ENCODE data around the gene EPHA6. TPM values are rescaled to one million over a fixed set of nuclear protein-coding genes. Genes with fewer than 3 reads are reported as not detected.

The EPHA6 gene
- total RNA-seq, 4 donors from 2014 or later = 0.60 to 3.8 (median 3.0) TPM

DNA sequence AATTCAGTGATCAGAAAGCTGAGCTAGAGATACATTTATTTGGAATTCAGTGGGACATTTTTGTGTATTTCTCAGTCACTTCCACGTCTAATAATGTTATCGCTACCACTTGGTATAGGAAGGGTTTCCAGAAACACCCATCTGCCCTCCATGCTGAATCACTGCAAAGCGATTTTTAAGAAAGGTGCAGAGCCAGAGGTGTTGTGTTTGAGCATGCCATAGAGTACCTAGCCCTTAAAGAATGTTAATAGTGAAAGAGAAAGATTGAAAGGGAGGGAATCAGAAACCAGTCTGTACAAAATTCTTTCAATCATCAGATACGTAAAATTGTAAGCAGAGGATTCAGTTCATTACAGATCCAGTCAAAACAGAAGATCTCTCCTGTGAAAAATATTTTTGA lies 870.1 kb downstream of the EPHA6 start:
- Histone ChIP-seq H3K27me3 (no peaks in the 10 kb centered on the region), H3K27ac (no peak overlapping the region), H3K9me3 (no peaks in the 10 kb centered on the region), H3K4me1 (no peaks in the 10 kb centered on the region), H3K4me3 (no peak overlapping the region), H3K36me3 (no peaks in the 10 kb centered on the region)
- 73 to 87% methylated on average over 4 of the region's 4 CpGs for WGBS, 2 donors (ENCODE audit: low coverage in 1 of 2)
- in situ Hi-C loops (cut with MboI; ENCODE audit: low pct_ligation_motif_present in 1 of 4, low pct_unique_long_range_greater_than_20kb in 1 of 4, low sequenced_read_pairs in 3 of 4) = loop anchor here in 1 of 4 donors (25.0 kb wide), 1 partner anchor 822 kb away; no protein-coding TSS in a partner anchor
- intact Hi-C loops (cut with DNase I; ENCODE audit: low total_unique reads) = no loop called here
- TF ChIP-seq POLR2AphosphoS5 (IDR thresholded peaks at IDR 0.05) (no peak), POLR2A (IDR thresholded peaks at IDR 0.05) (no peak), EP300 (IDR thresholded peaks at IDR 0.05; ENCODE audit: low read depth) (no peak)
- TF ChIP-seq, protein P1, sequence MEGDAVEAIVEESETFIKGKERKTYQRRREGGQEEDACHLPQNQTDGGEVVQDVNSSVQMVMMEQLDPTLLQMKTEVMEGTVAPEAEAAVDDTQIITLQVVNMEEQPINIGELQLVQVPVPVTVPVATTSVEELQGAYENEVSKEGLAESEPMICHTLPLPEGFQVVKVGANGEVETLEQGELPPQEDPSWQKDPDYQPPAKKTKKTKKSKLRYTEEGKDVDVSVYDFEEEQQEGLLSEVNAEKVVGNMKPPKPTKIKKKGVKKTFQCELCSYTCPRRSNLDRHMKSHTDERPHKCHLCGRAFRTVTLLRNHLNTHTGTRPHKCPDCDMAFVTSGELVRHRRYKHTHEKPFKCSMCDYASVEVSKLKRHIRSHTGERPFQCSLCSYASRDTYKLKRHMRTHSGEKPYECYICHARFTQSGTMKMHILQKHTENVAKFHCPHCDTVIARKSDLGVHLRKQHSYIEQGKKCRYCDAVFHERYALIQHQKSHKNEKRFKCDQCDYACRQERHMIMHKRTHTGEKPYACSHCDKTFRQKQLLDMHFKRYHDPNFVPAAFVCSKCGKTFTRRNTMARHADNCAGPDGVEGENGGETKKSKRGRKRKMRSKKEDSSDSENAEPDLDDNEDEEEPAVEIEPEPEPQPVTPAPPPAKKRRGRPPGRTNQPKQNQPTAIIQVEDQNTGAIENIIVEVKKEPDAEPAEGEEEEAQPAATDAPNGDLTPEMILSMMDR (IDR thresholded peaks at IDR 0.05) = no peak
- no peak for DNase-seq

DNA sequence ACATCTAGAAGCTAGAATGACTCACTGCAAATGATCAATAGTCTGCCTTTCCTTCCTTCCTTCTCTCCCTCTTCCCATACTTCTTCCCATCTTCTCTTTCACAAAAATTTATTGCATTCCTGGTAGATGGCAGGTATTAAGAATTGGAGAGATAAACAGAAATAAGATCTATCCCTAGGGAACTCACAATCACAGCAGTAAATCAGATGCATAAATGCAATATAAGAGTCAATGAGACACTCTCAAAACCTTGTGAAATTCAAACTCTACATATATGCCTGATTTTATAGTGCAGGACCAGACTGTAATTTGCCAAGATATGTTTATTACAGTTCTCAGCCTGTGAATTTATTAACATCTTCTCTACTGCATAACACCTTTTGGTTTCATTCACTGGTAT lies 871.9 kb downstream of the EPHA6 start:
- intact Hi-C loops (cut with DNase I; ENCODE audit: low total_unique reads) (no loop called here), in situ Hi-C loops (cut with MboI; ENCODE audit: low pct_ligation_motif_present in 1 of 4, low pct_unique_long_range_greater_than_20kb in 1 of 4, low sequenced_read_pairs in 3 of 4) (loop anchor here in 1 of 4 donors (25.0 kb wide), 1 partner anchor 824 kb away; no protein-coding TSS in a partner anchor)
- no peaks in the 10 kb centered on the region for H3K27me3 ChIP-seq
- no peaks in the 10 kb centered on the region for H3K4me1 ChIP-seq
- H3K4me3 ChIP-seq = no peak overlapping the region
- no peaks in the 10 kb centered on the region for H3K9me3 ChIP-seq
- H3K36me3 ChIP-seq = no peaks in the 10 kb centered on the region
- H3K27ac ChIP-seq = no peak overlapping the region
- TF ChIP-seq POLR2A (IDR thresholded peaks at IDR 0.05) = no peak
- TF ChIP-seq EP300 (IDR thresholded peaks at IDR 0.05; ENCODE audit: low read depth) = no peak
- TF ChIP-seq POLR2AphosphoS5 (IDR thresholded peaks at IDR 0.05) = no peak
- TF ChIP-seq, protein P1 (IDR thresholded peaks at IDR 0.05) = no peak
- DNase-seq = no peak

DNA sequence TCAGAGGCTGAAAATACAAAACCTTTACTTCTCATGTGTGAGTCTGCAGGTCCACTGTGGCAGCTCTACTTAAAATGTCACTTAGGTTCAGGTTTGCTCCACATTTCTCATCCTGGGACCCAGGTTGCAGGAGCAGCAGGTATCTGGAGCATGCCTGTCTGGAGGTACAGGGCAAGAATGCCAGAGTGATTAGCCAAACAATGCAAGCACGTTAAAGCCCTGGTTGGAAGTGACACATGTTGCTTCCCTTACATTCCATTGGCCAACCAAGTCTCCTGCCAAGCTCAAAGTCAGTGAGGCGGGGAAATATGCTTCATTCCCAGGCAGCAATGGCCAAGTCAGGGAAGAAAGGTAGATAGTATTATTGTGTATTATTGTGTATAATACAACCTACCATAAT lies 873.3 kb downstream of the EPHA6 start:
- TF ChIP-seq POLR2A (IDR thresholded peaks at IDR 0.05) (no peak), EP300 (IDR thresholded peaks at IDR 0.05; ENCODE audit: low read depth) (no peak), POLR2AphosphoS5 (IDR thresholded peaks at IDR 0.05) (no peak)
- TF ChIP-seq, protein P1 (IDR thresholded peaks at IDR 0.05) = no peak
- intact Hi-C loops (cut with DNase I; ENCODE audit: low total_unique reads) = no loop called here
- no peaks in the 10 kb centered on the region for H3K36me3 ChIP-seq
- WGBS, 2 donors (ENCODE audit: low coverage in 1 of 2) = 55 to 67% methylated on average over 1 to 2 of the region's 2 CpGs
- in situ Hi-C loops (cut with MboI; ENCODE audit: low pct_ligation_motif_present in 1 of 4, low pct_unique_long_range_greater_than_20kb in 1 of 4, low sequenced_read_pairs in 3 of 4) = loop anchor here in 1 of 4 donors (25.0 kb wide), 1 partner anchor 825 kb away; no protein-coding TSS in a partner anchor
- no peaks in the 10 kb centered on the region for H3K4me1 ChIP-seq
- H3K4me3 ChIP-seq = no peak overlapping the region
- no peaks in the 10 kb centered on the region for H3K9me3 ChIP-seq
- no peaks in the 10 kb centered on the region for H3K27me3 ChIP-seq
- no peak overlapping the region for H3K27ac ChIP-seq
- no peak for DNase-seq

DNA sequence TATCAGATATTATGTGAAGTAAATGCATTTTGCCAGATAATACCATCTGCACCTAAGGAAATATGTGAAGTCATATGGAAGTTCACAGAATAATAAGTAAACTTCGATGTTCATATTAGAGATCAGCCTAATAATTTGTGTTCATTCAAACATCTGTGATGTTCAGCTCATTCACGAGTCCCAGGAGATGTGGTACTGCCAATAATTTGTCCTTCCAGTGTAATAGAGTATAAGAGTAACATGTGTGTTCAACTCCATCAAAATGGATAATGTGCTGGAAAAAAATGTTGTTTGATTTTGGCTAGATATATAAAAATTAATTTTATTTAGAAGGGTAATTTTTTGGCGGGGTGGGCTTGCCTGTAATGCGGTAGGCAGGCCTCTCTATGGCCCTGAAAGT lies 874.7 kb downstream of the EPHA6 start:
- no peak for DNase-seq
- WGBS, 2 donors (ENCODE audit: low coverage in 1 of 2) = 61 to 89% methylated on average over 3 to 4 of the region's 4 CpGs
- Histone ChIP-seq H3K4me1 (no peaks in the 10 kb centered on the region), H3K36me3 (no peaks in the 10 kb centered on the region), H3K4me3 (no peak overlapping the region), H3K27ac (no peak overlapping the region), H3K9me3 (no peaks in the 10 kb centered on the region), H3K27me3 (no peaks in the 10 kb centered on the region)
- intact Hi-C loops (cut with DNase I; ENCODE audit: low total_unique reads) = no loop called here
- TF ChIP-seq POLR2A (IDR thresholded peaks at IDR 0.05) (no peak), EP300 (IDR thresholded peaks at IDR 0.05; ENCODE audit: low read depth) (no peak), POLR2AphosphoS5 (IDR thresholded peaks at IDR 0.05) (no peak)
- TF ChIP-seq, protein P1 (IDR thresholded peaks at IDR 0.05) = no peak
- in situ Hi-C loops (cut with MboI; ENCODE audit: low pct_ligation_motif_present in 1 of 4, low pct_unique_long_range_greater_than_20kb in 1 of 4, low sequenced_read_pairs in 3 of 4) = loop anchor here in 1 of 4 donors (25.0 kb wide), 1 partner anchor 827 kb away; no protein-coding TSS in a partner anchor

Measured in transverse colon (tissue), 4 donors.